HG03575 (cell line): ENCODE results near the gene RASGEF1C.

Experiments
- ATAC-seq: cut with Tn5 transposase; IDR thresholded peaks from one replicate; pipeline ENCODE4 v1.9.1; 2021; ENCODE audit not compliant: unreplicated experiment, insufficient number of reproducible peaks, low FRiP score; ENCODE audit errors: extremely low read depth

The RASGEF1C gene

GRCh38 chr5:180209137-180209581 lies at the start of gene RASGEF1C:
Gene RASGEF1C (minus strand): TSS chr5:180209211. CDS start chr5:180138052, 71,159 bp downstream.
- ATAC-seq, result no peak

GRCh38 chr5:180253036-180253824 lies 44.2 kb upstream of the RASGEF1C start:
- ATAC-seq, result no peak

GRCh38 chr5:180251887-180252286 lies 42.9 kb upstream of the RASGEF1C start:
- ATAC-seq, result no peak

GRCh38 chr5:180251141-180251540 lies 42.1 kb upstream of the RASGEF1C start:
- no peak for ATAC-seq

GRCh38 chr5:180250329-180250728 lies 41.3 kb upstream of the RASGEF1C start:
- ATAC-seq, result no peak

GRCh38 chr5:180241600-180241999 lies 32.6 kb upstream of the RASGEF1C start:
- no peak for ATAC-seq

GRCh38 chr5:180238631-180239030 lies 29.6 kb upstream of the RASGEF1C start:
- ATAC-seq, result no peak

GRCh38 chr5:180235846-180236245 lies 26.8 kb upstream of the RASGEF1C start:
- no peak for ATAC-seq

- ATAC-seq, result no peak
These were observed 26.1 kb upstream of the RASGEF1C start for GRCh38 chr5:180235077-180235476.

GRCh38 chr5:180234271-180234670 lies 25.3 kb upstream of the RASGEF1C start:
- no peak for ATAC-seq

- no peak for ATAC-seq
These were observed 24.7 kb upstream of the RASGEF1C start for GRCh38 chr5:180233729-180234128.

GRCh38 chr5:180230017-180230416 lies 21.0 kb upstream of the RASGEF1C start:
- no peak for ATAC-seq

GRCh38 chr5:180222056-180222455 lies 13.0 kb upstream of the RASGEF1C start:
- no peak for ATAC-seq

GRCh38 chr5:180217797-180218196 lies 8.8 kb upstream of the RASGEF1C start:
- no peak for ATAC-seq

- ATAC-seq, result no peak
These were observed 7.7 kb upstream of the RASGEF1C start for GRCh38 chr5:180216646-180217171.

GRCh38 chr5:180215783-180216630 lies 7.0 kb upstream of the RASGEF1C start:
- ATAC-seq, result no peak

- ATAC-seq, result no peak
These were observed 6.1 kb upstream of the RASGEF1C start for GRCh38 chr5:180214870-180215770.

- no peak for ATAC-seq
These were observed 4.7 kb upstream of the RASGEF1C start for GRCh38 chr5:180213657-180214207.

GRCh38 chr5:180213256-180213600 lies 4.2 kb upstream of the RASGEF1C start:
- no peak for ATAC-seq
